CD4-positive, alpha-beta memory T cell (primary cell): ENCODE measurements around the gene DACT3. TPM values are rescaled to one million over a fixed set of nuclear protein-coding genes. Genes with fewer than 3 reads are reported as not detected.

Source experiments
- CTCF ChIA-PET: fragments of 350-600 bp; sonication (Branson Sonifier 250); formaldehyde crosslinking; loops from one replicate; lab custom pipeline; 2021; ENCODE audit warnings: inconsistent platforms; ENCODE audit not compliant: partially characterized antibody; lab: Charles Lee
- POLR2A ChIA-PET: fragments of 350-600 bp; sonication (Branson Sonifier 250); formaldehyde crosslinking; loops from one replicate; lab custom pipeline; 2021; ENCODE audit not compliant: partially characterized antibody; lab: Charles Lee
- DNase-seq, 5 donors: peaks; one replicate each; pipeline versions ENCODE4 v3.0.0 to v3.0.0-alpha.2; 2020 to 2022; ENCODE audit warnings: mixed read lengths in 1 of 5
- H3K27ac ChIP-seq: one replicate; pipeline ENCODE4 v1.7.0; 2013; ENCODE audit warnings: low read depth, low read length
- H3K27me3 ChIP-seq: 2 replicates; pipeline ENCODE4 v1.7.0; 2013; ENCODE audit warnings: mild to moderate bottlenecking, low read length, moderate library complexity; ENCODE audit not compliant: insufficient read depth
- H3K36me3 ChIP-seq: 2 replicates; pipeline ENCODE4 v1.7.0; 2013; ENCODE audit warnings: mild to moderate bottlenecking, low read length, moderate library complexity; ENCODE audit not compliant: insufficient read depth
- H3K4me1 ChIP-seq: 2 replicates; pipeline ENCODE4 v1.7.0; 2013; ENCODE audit warnings: mild to moderate bottlenecking, low read length, moderate library complexity; ENCODE audit not compliant: insufficient read depth
- H3K4me3 ChIP-seq, 2 donors: one replicate each; pipeline ENCODE4 v1.7.0; 2013; ENCODE audit warnings: low read length in 2 of 2, mild to moderate bottlenecking in 1 of 2
- H3K9me3 ChIP-seq, 2 donors: one replicate each; pipeline ENCODE4 v1.7.0; 2013; ENCODE audit warnings: low read length in 2 of 2, control low read depth in 1 of 2; ENCODE audit not compliant: control insufficient read depth in 1 of 2
- H3K27ac Mint-ChIP-seq, 7 donors: one replicate each; pipeline ENCODE4 v1.8.0; 2020 to 2021; ENCODE audit warnings: mixed read lengths in 7 of 7, mild to moderate bottlenecking in 6 of 7, inconsistent platforms in 3 of 7, moderate library complexity in 3 of 7
- H3K27me3 Mint-ChIP-seq, 2 donors: one replicate each; pipeline ENCODE4 v1.8.0; 2020 to 2021; ENCODE audit warnings: mixed read lengths in 2 of 2
- H3K36me3 Mint-ChIP-seq, 2 donors: one replicate each; pipeline ENCODE4 v1.8.0; 2020 to 2021; ENCODE audit warnings: mixed read lengths in 2 of 2, inconsistent platforms in 1 of 2, mild to moderate bottlenecking in 1 of 2
- H3K4me1 Mint-ChIP-seq, 4 donors: one replicate each; pipeline ENCODE4 v1.8.0; 2020 to 2021; ENCODE audit warnings: mixed read lengths in 4 of 4, mild to moderate bottlenecking in 1 of 4
- H3K4me3 Mint-ChIP-seq, 8 donors: one replicate each; pipeline ENCODE4 v1.8.0; 2020 to 2021; ENCODE audit warnings: mixed read lengths in 8 of 8, mild to moderate bottlenecking in 7 of 8, moderate library complexity in 6 of 8, inconsistent platforms in 3 of 8
- H3K9me3 Mint-ChIP-seq, 8 donors: one replicate each; pipeline ENCODE4 v1.8.0; 2020 to 2021; ENCODE audit warnings: mixed read lengths in 8 of 8, mild to moderate bottlenecking in 5 of 8, inconsistent platforms in 3 of 8, moderate library complexity in 1 of 8
- intact Hi-C: fragments of 100-400 bp; cut with micrococcal nuclease; formaldehyde crosslinking; loops from one replicate; pipeline ENCODE4 v1.15.1; 2023
- polyA plus RNA-seq, 2 donors: library from polyadenylated mRNA; unstranded; fragments of 300-500 nt; fragmentation: Illumina TruSeq; gene quantifications; one replicate each; pipeline ENCODE4 v1.2.3, GENCODE V29; 2021
- total RNA-seq, 2 experiments: library from RNA; stranded (reverse); gene quantifications; one replicate each; pipeline ENCODE4 v1.2.3, GENCODE V29; 2021

Gene DACT3
- total and polyA plus RNA-seq, 4 experiments from 2014 or later, result not detected

- Histone ChIP-seq H3K36me3 (peaks cover 85% of the 10 kb centered on the region), H3K4me1 (no peaks in the 10 kb centered on the region), H3K9me3 (no peaks in the 10 kb centered on the region), H3K27me3 (no peaks in the 10 kb centered on the region), H3K4me3 (no peak overlapping the region), H3K27ac (no peak overlapping the region)
- peaks cover 60 to 73% of the 10 kb centered on the region in 2 donors for H3K36me3 Mint-ChIP-seq
- H3K4me3 Mint-ChIP-seq, result no peak overlapping the region
- peak overlapping the region in 2 of 7 donors; percentile 22 to 32 for H3K27ac Mint-ChIP-seq
- intact Hi-C loops, result no loop called here
- peaks cover 0 to 3% (median 0%) of the 10 kb centered on the region in 4 donors for H3K4me1 Mint-ChIP-seq
- no peaks in the 10 kb centered on the region for H3K27me3 Mint-ChIP-seq
- POLR2A ChIA-PET, result interaction anchor here (1.5 to 1.9 kb wide), 2 partner anchors 12 to 17 kb away, joined by 4 to 9 read pairs; no protein-coding TSS in a partner anchor
- peak in 1 of 5 donors; percentile 9 for DNase-seq
- no peaks in the 10 kb centered on the region for H3K9me3 Mint-ChIP-seq
- CTCF ChIA-PET, result interaction anchor here (1.5 kb wide), 1 partner anchor 9 kb away, joined by 3 read pairs; no protein-coding TSS in a partner anchor
Observed at GRCh38 chr19:46697204-46697960, 36.4 kb upstream of the DACT3 start.

GRCh38 chr19:46696866-46697203 lies 35.9 kb upstream of the DACT3 start:
- intact Hi-C loops, result no loop called here
- DNase-seq, result no peak
- Mint-ChIP-seq H3K27ac (peak overlapping the region in 1 of 7 donors; percentile 32), H3K36me3 (peaks cover 65 to 74% of the 10 kb centered on the region in 2 donors), H3K4me3 (no peak overlapping the region), H3K9me3 (no peaks in the 10 kb centered on the region), H3K27me3 (no peaks in the 10 kb centered on the region), H3K4me1 (peaks cover 0 to 3% (median 0%) of the 10 kb centered on the region in 4 donors)
- Histone ChIP-seq H3K4me1 (no peaks in the 10 kb centered on the region), H3K36me3 (peaks cover 85% of the 10 kb centered on the region), H3K4me3 (no peak overlapping the region), H3K9me3 (no peaks in the 10 kb centered on the region), H3K27ac (no peak overlapping the region), H3K27me3 (no peaks in the 10 kb centered on the region)
- CTCF ChIA-PET, result interaction anchor here (1.5 kb wide), 1 partner anchor 9 kb away, joined by 3 read pairs; no protein-coding TSS in a partner anchor
- POLR2A ChIA-PET, result interaction anchor here (1.5 to 1.9 kb wide), 2 partner anchors 12 to 18 kb away, joined by 4 to 9 read pairs; no protein-coding TSS in a partner anchor

GRCh38 chr19:46696052-46696451 lies 35.1 kb upstream of the DACT3 start:
- H3K36me3 ChIP-seq, result peaks cover 85% of the 10 kb centered on the region
- CTCF ChIA-PET, result interaction anchor here (1.5 kb wide), 1 partner anchor 8 kb away, joined by 3 read pairs; no protein-coding TSS in a partner anchor
- no peaks in the 10 kb centered on the region for H3K4me1 ChIP-seq
- H3K4me1 Mint-ChIP-seq, result no peaks in the 10 kb centered on the region
- POLR2A ChIA-PET, result interaction anchor here (1.5 kb wide), 1 partner anchor 13 kb away, joined by 4 read pairs; no protein-coding TSS in a partner anchor
- H3K9me3 Mint-ChIP-seq, result no peaks in the 10 kb centered on the region
- no peak overlapping the region for H3K27ac ChIP-seq
- H3K36me3 Mint-ChIP-seq, result peaks cover 68 to 76% of the 10 kb centered on the region in 2 donors
- peak overlapping the region in 1 of 7 donors; percentile 36 for H3K27ac Mint-ChIP-seq
- intact Hi-C loops, result no loop called here
- DNase-seq, result no peak
- no peaks in the 10 kb centered on the region for H3K9me3 ChIP-seq
- no peaks in the 10 kb centered on the region for H3K27me3 ChIP-seq
- H3K4me3 Mint-ChIP-seq, result no peak overlapping the region
- H3K4me3 ChIP-seq, result no peak overlapping the region
- H3K27me3 Mint-ChIP-seq, result no peaks in the 10 kb centered on the region

GRCh38 chr19:46693760-46694159 lies 32.8 kb upstream of the DACT3 start:
- Histone ChIP-seq H3K4me1 (no peaks in the 10 kb centered on the region), H3K4me3 (no peak overlapping the region), H3K27me3 (no peaks in the 10 kb centered on the region), H3K27ac (no peak overlapping the region), H3K9me3 (no peaks in the 10 kb centered on the region), H3K36me3 (peaks cover 84% of the 10 kb centered on the region)
- peaks cover 68 to 79% of the 10 kb centered on the region in 2 donors for H3K36me3 Mint-ChIP-seq
- H3K27me3 Mint-ChIP-seq, result no peaks in the 10 kb centered on the region
- POLR2A ChIA-PET, result no interaction called here
- no peaks in the 10 kb centered on the region for H3K9me3 Mint-ChIP-seq
- peak overlapping the region in 2 of 7 donors; percentile 7 to 63 for H3K27ac Mint-ChIP-seq
- intact Hi-C loops, result no loop called here
- CTCF ChIA-PET, result interaction anchor here (1.5 to 3.5 kb wide), 2 partner anchors 10 kb away, joined by 8 to 28 read pairs; no protein-coding TSS in a partner anchor
- no peak for DNase-seq
- no peak overlapping the region for H3K4me3 Mint-ChIP-seq
- no peaks in the 10 kb centered on the region for H3K4me1 Mint-ChIP-seq

- Histone ChIP-seq H3K4me1 (no peaks in the 10 kb centered on the region), H3K27ac (peak overlapping the region; percentile 14), H3K4me3 (no peak overlapping the region), H3K36me3 (peaks cover 78% of the 10 kb centered on the region), H3K9me3 (no peaks in the 10 kb centered on the region), H3K27me3 (no peaks in the 10 kb centered on the region)
- DNase-seq, result no peak
- peaks cover 61 to 77% of the 10 kb centered on the region in 2 donors for H3K36me3 Mint-ChIP-seq
- ChIA-PET POLR2A (no interaction called here), CTCF (interaction anchor here (3.5 kb wide), 1 partner anchor 11 kb away, joined by 28 read pairs; no protein-coding TSS in a partner anchor)
- no peaks in the 10 kb centered on the region for H3K27me3 Mint-ChIP-seq
- intact Hi-C loops, result no loop called here
- no peaks in the 10 kb centered on the region for H3K9me3 Mint-ChIP-seq
- H3K27ac Mint-ChIP-seq, result peak overlapping the region in 5 of 7 donors; percentile 7 to 75 (median 64)
- H3K4me1 Mint-ChIP-seq, result no peaks in the 10 kb centered on the region
- no peak overlapping the region for H3K4me3 Mint-ChIP-seq
Observed at GRCh38 chr19:46692918-46693722, 32.1 kb upstream of the DACT3 start.

GRCh38 chr19:46691948-46692347 lies 31.0 kb upstream of the DACT3 start:
- H3K36me3 Mint-ChIP-seq, result peaks cover 56 to 82% of the 10 kb centered on the region in 2 donors
- intact Hi-C loops, result no loop called here

More at GRCh38 chr19:46691948-46692347, 31.0 kb upstream of the DACT3 start:
- ChIA-PET POLR2A (interaction anchor here (1.2 kb wide), 1 partner anchor 8 kb away, joined by 3 read pairs; no protein-coding TSS in a partner anchor), CTCF (interaction anchor here (3.5 kb wide), 1 partner anchor 12 kb away, joined by 28 read pairs; no protein-coding TSS in a partner anchor)
- peaks cover 85% of the 10 kb centered on the region for H3K36me3 ChIP-seq
- no peaks in the 10 kb centered on the region for H3K9me3 ChIP-seq
- no peak for DNase-seq
- no peaks in the 10 kb centered on the region for H3K27me3 Mint-ChIP-seq
- H3K4me1 Mint-ChIP-seq, result no peaks in the 10 kb centered on the region
- no peaks in the 10 kb centered on the region for H3K27me3 ChIP-seq
- no peak overlapping the region for H3K27ac ChIP-seq
- H3K4me3 ChIP-seq, result no peak overlapping the region
- no peak overlapping the region for H3K4me3 Mint-ChIP-seq
- no peaks in the 10 kb centered on the region for H3K4me1 ChIP-seq
- peak overlapping the region in 5 of 7 donors; percentile 17 to 86 (median 25) for H3K27ac Mint-ChIP-seq
- no peaks in the 10 kb centered on the region for H3K9me3 Mint-ChIP-seq
